BLaER1 (cell line): ENCODE measurements around the gene MED7.
A peak's percentile ranks its signal among the peaks of the same experiment; 100 is the strongest.

Source experiments
- H3K27ac ChIP-seq: shearing (Covaris generic); formaldehyde crosslinking; 2 replicates; pipeline ENCODE4 v1.8.1; 2022
- H3K27me3 ChIP-seq: shearing (Covaris generic); formaldehyde crosslinking; 2 replicates; pipeline ENCODE4 v1.8.1; 2022
- H3K36me3 ChIP-seq: shearing (Covaris generic); formaldehyde crosslinking; 2 replicates; pipeline ENCODE4 v1.8.1; 2022
- H3K4me1 ChIP-seq: shearing (Covaris generic); formaldehyde crosslinking; 2 replicates; pipeline ENCODE4 v1.8.1; 2022
- H3K4me2 ChIP-seq: shearing (Covaris generic); formaldehyde crosslinking; 2 replicates; pipeline ENCODE4 v1.8.1; 2022
- H3K4me3 ChIP-seq: shearing (Covaris generic); formaldehyde crosslinking; 2 replicates; pipeline ENCODE4 v1.8.1; 2022
- H3K9ac ChIP-seq: shearing (Covaris generic); formaldehyde crosslinking; 2 replicates; pipeline ENCODE4 v1.8.1; 2022
- H3K9me3 ChIP-seq: shearing (Covaris generic); formaldehyde crosslinking; 2 replicates; pipeline ENCODE4 v1.8.1; 2022
- H4K20me1 ChIP-seq: shearing (Covaris generic); formaldehyde crosslinking; 2 replicates; pipeline ENCODE4 v1.8.1; 2022
- Cebpa-rat ChIP-seq: shearing (Covaris generic); IDR thresholded peaks from 2 replicates; pipeline ENCODE4 v1.8.1; 2022

The MED7 gene

DNA sequence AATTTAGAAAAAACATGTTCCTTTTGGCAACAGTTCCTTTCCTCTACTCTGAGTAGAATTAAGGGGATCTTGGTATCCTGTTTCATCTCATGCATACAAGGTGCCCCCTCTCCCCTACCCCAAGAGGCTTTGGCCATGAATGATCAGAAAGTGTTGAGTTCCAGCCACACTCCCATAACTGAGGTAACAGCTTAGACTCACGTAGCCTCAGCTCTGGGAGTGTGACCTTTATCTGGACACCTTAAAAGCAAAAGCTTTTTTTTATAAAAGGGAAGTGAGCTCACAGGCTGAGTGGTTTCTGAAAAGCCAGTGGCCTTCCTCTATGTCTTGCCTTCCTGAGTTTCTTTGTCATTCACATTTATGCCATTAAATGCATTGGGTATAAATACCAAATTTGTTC is 32.9 kb downstream of the MED7 start:
- no peaks in the 10 kb centered on the region for H3K9me3 ChIP-seq
- H3K4me3 ChIP-seq: no peak overlapping the region
- H3K36me3 ChIP-seq: no peaks in the 10 kb centered on the region
- H4K20me1 ChIP-seq: no peaks in the 10 kb centered on the region
- TF ChIP-seq Cebpa-rat: no peak
- H3K4me1 ChIP-seq: peaks cover 24% of the 10 kb centered on the region
- H3K4me2 ChIP-seq: peak overlapping the region; percentile 56
- peak overlapping the region; percentile 32; the same call in 1 of the 2 replicates for H3K27ac ChIP-seq
- H3K27me3 ChIP-seq: no peaks in the 10 kb centered on the region
- no peak overlapping the region for H3K9ac ChIP-seq

DNA sequence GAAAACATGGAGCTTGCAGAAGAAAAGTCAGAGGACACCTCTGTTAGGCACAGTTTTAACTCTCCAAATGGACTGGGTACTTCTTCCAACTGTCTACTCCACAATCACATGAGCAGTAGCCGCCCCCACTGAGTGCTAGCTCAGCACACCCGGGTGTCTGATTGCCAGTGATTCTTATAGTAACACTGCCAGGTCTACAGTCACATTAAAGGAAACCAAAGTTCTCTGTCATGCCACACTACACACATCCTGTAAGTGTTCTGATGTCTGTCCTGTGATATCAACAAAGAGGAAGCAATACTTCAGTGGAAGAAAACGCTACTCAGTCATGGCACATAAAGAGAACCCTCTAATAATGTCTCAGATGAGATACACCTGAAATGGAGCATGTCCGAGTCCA is 33.7 kb downstream of the MED7 start, which contains the start of gene HAVCR2:
HAVCR2 (minus strand) TSS at position 69 of the 400 bp plus-strand sequence; CDS start at position 8, 61 bp downstream.
- H3K27ac ChIP-seq: peak within 1 kb of the TSS; percentile 32
- H3K27me3 ChIP-seq: no peaks in the 10 kb centered on the region
- no peaks in the 10 kb centered on the region for H3K36me3 ChIP-seq
- no peaks in the 10 kb centered on the region for H4K20me1 ChIP-seq
- H3K4me3 ChIP-seq: no peak within 1 kb of the TSS
- no peaks in the 10 kb centered on the region for H3K9me3 ChIP-seq
- TF ChIP-seq Cebpa-rat: no peak
- H3K4me1 ChIP-seq: peaks cover 24% of the 10 kb centered on the region
- no peak within 1 kb of the TSS for H3K9ac ChIP-seq
- H3K4me2 ChIP-seq: peak within 1 kb of the TSS; percentile 56

DNA sequence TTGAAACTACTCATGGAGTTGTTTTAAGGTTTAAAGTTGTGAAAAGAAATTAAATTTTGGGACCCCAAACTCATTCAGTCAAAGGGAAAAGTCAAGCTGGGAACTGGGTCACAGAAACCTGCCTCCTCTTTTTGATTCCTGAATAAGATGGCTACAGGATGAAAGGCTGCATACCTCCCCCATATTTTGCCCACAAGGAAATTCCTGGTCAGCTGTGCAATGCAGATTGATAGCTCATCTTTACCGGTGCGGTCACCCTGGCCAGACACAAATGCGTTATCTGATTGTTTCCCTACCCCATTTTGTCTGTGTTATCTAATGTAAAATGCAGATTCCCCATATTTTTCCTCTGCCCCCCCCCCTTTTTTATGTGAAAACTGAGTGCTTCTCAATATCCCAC is 35.2 kb downstream of the MED7 start:
- Histone ChIP-seq H3K27ac (no peak overlapping the region), H3K4me3 (no peak overlapping the region), H3K27me3 (no peaks in the 10 kb centered on the region), H4K20me1 (no peaks in the 10 kb centered on the region), H3K4me1 (peaks cover 24% of the 10 kb centered on the region), H3K36me3 (no peaks in the 10 kb centered on the region), H3K9me3 (no peaks in the 10 kb centered on the region), H3K4me2 (no peak overlapping the region), H3K9ac (no peak overlapping the region)
- no peak for TF ChIP-seq Cebpa-rat

DNA sequence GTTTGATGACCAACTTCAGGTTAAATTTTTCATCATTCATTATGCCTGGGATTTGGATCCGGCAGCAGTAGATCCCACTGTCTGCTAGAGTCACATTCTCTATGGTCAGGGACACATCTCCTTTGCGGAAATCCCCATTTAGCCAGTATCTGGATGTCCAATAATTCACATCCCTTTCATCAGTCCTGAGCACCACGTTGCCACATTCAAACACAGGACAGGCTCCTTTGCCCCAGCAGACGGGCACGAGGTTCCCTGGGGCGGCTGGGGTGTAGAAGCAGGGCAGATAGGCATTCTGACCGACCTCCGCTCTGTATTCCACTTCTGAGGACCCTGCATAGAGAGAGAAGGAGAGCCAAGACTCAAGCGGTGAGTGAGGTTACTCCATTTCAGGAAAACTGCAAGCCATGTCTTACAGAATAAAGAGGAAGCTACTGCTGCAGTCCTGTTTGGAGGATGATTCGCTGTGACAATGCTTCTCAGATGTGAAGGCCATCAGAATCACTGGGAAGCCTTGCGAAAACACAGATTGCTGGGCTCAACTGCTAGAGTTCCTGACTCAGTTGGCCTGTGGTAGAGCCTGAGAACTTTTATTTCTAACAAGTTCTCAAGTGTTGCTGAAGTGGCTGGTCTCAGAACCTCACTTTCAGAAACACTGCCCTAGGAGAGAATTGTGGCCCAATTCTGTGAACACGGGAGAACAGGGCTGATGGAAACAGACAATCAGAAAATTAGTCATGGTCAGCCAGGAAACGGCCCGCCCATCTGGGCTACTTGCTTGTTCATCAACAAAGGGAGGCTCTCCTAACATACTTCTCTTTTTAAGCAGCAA is 35.8 kb downstream of the MED7 start:
- H3K27ac ChIP-seq: no peak overlapping the region
- H3K9ac ChIP-seq: no peak overlapping the region
- TF ChIP-seq Cebpa-rat: no peak
- H3K4me1 ChIP-seq: peaks cover 24% of the 10 kb centered on the region
- no peak overlapping the region for H3K4me2 ChIP-seq
- no peak overlapping the region for H3K4me3 ChIP-seq
- H3K27me3 ChIP-seq: no peaks in the 10 kb centered on the region
- H4K20me1 ChIP-seq: no peaks in the 10 kb centered on the region
- H3K36me3 ChIP-seq: no peaks in the 10 kb centered on the region
- no peaks in the 10 kb centered on the region for H3K9me3 ChIP-seq

DNA sequence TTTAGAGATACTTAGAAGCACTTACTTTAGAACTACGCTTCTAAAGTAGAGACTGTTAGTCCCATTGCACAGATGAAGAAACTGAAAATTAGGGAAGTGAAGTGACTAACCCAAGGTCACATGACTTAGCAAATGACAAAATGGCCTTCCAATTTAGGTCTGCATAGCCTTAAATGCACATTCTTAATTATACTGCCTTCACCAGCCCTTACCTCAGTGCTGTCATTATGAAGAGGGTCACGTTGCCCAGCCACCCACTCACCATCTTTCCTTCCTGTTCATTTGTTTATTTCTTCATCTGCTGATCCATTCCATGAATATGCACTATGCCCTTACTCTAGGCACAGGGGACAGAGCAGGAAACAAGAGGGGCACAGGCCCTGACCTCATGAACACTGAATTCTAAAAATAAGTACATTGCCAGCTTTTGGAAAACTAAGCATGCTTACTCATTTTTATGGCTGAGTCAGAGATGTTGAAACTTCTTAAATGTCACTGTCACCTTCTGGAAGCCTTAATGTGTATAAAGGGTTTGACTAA is 42.5 kb downstream of the MED7 start:
- Histone ChIP-seq H3K4me1 (peaks cover 6% of the 10 kb centered on the region; the same call in 1 of the 2 replicates), H3K36me3 (no peaks in the 10 kb centered on the region), H3K4me2 (peak overlapping the region; percentile 6; the same call in 1 of the 2 replicates), H3K9ac (no peak overlapping the region), H3K4me3 (no peak overlapping the region), H4K20me1 (no peaks in the 10 kb centered on the region), H3K27ac (no peak overlapping the region), H3K9me3 (no peaks in the 10 kb centered on the region), H3K27me3 (no peaks in the 10 kb centered on the region)
- TF ChIP-seq Cebpa-rat: no peak

DNA sequence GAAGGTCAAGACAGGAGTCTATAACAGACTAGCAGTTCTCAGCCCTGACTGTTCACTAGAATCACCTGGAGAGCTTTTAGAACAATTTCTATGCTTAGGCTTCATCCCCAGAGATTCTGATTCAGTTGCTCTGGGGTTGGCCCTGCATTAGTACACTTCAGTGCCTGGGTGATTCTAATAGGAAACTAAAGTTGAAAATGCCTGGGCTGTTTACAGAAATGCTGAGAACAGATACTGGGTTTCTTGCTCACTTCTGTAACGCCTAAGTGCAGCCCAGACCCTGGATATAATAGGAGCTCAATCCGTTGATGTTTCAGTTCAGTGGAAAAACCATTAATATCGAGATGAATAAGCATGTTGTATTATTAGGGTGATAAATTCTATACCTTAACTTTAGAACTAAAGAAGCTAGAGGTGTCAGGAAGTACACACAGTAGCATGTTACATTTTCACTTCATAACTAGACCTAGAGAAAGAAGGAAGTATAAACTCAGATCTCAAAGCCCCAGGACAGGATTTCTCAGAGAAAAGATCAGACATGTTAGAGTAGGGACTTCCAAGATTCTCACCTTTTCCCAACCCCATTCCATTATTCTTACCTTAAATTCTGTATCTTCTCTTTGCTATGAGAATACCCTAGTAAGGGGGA is 54.2 kb downstream of the MED7 start:
- TF ChIP-seq Cebpa-rat: no peak

More for the DNA sequence above, 54.2 kb downstream of the MED7 start:
- H4K20me1 ChIP-seq: no peaks in the 10 kb centered on the region
- no peak overlapping the region for H3K27ac ChIP-seq
- H3K36me3 ChIP-seq: no peaks in the 10 kb centered on the region
- no peak overlapping the region for H3K4me3 ChIP-seq
- no peak overlapping the region for H3K4me2 ChIP-seq
- H3K9ac ChIP-seq: no peak overlapping the region
- H3K27me3 ChIP-seq: no peaks in the 10 kb centered on the region
- H3K9me3 ChIP-seq: no peaks in the 10 kb centered on the region
- H3K4me1 ChIP-seq: no peaks in the 10 kb centered on the region
